Measurements from ENCODE around the gene WBP2NL.

- TF ChIP-seq CTCF (IDR thresholded peaks at IDR 0.05) (no peak), EP300 (IDR thresholded peaks at IDR 0.05) (no peak), POLR2A (IDR thresholded peaks at IDR 0.05) (no peak)
These were observed 14.8 kb downstream of the WBP2NL start for GRCh38 chr22:42013385-42013784.

Measured in gastroesophageal sphincter (tissue), 3 donors.